Right lobe of liver (tissue), 6 donors: ENCODE measurements around the gene SLC36A4. TPM values are rescaled to one million over a fixed set of nuclear protein-coding genes. Genes with fewer than 3 reads are reported as not detected.

Experiments
- ATAC-seq, 4 donors: fragments of 200-7000 bp; cut with Tn5 transposase; one replicate each; pipeline ENCODE4 v1.9.1; 2020; ENCODE audit warnings: mild to moderate bottlenecking in 4 of 4, moderate library complexity in 4 of 4
- DNase-seq, 3 donors: peaks; one replicate each; pipeline ENCODE4 v3.0.0-alpha.2; 2020
- H3K27ac ChIP-seq, 3 donors: fragments of 200-600 bp; one replicate each; pipeline ENCODE4 v1.8.0; 2022
- H3K27me3 ChIP-seq, 2 donors: fragments of 200-600 bp; one replicate each; pipeline ENCODE4 v1.8.0; 2022
- H3K36me3 ChIP-seq, 4 donors: fragments of 200-600 bp; sonication (generic) in 1 of 4; one replicate each; pipeline versions ENCODE4 v1.5.1 to v1.8.0; 2017 to 2022; ENCODE audit warnings: control low read depth in 1 of 4
- H3K4me1 ChIP-seq, 4 donors: fragments of 200-600 bp; sonication (generic) in 1 of 4; one replicate each; pipeline versions ENCODE4 v1.5.1 to v1.8.0; 2017 to 2022; ENCODE audit warnings: control low read depth in 1 of 4
- H3K4me3 ChIP-seq, 3 donors: fragments of 200-600 bp; one replicate each; pipeline ENCODE4 v1.8.0; 2022
- H3K9me3 ChIP-seq, 4 donors: fragments of 200-600 bp; sonication (generic) in 1 of 4; one replicate each; pipeline versions ENCODE4 v1.5.1 to v1.8.0; 2017 to 2022; ENCODE audit warnings: control low read depth in 1 of 4
- POLR2A ChIP-seq: fragments of 450-650 bp; IDR thresholded peaks from one replicate; pipeline ENCODE4 v1.6.1; 2017; ENCODE audit warnings: antibody characterized with exemption, mild to moderate bottlenecking
- WGBS: methylation state at CpG from one replicate; pipeline ENCODE4 v1.1.6; 2018; ENCODE audit warnings: low coverage, low lambda C conversion rate; ENCODE audit not compliant: insufficient coverage; ENCODE audit errors: missing lambda C conversion rate; 5-methylcytosine and 5-hydroxymethylcytosine counted together
- intact Hi-C, 2 donors: fragments of 100-400 bp; cut with DNase I; formaldehyde crosslinking; loops; one replicate each; pipeline versions ENCODE4 v1.11.2 to v1.14.1; 2022
- total RNA-seq, 6 experiments: library from RNA; depleted of rRNA in 2 of 6; stranded (reverse); fragments of >200 nt in 2 of 6; fragmentation: NEBNext Ultra II Directional in 3 of 6; extraction: Animal tissue kit (Norgen Biotek cat#: 25700) in 3 of 6; gene quantifications; one replicate each; pipeline versions ENCODE4 v1.1.0 to v1.2.4, GENCODE V29; 2016 to 2023
- TF ChIP-seq, protein P1 (sequence below), 4 donors: fragments of 200-600 bp in 3 of 4; fragments of 450-650 bp in 1 of 4; IDR thresholded peaks; one replicate each; pipeline versions ENCODE4 v1.5.1 to v1.8.0; 2016 to 2022; ENCODE audit warnings: antibody characterized with exemption in 4 of 4, mild to moderate bottlenecking in 2 of 4
- donor health status: DM: no; HTN: yes; CAD: no.
- donor health status: DM: no; HTN: no; CAD: no.
- donor health status: DM: no; HTN: no; CAD: no.
- donor health status: DM: no; HTN: yes; CAD: no.
- donor health status: DM: no; HTN: yes; CAD: no.

The SLC36A4 gene
- total RNA-seq, 6 experiments from 2014 or later, result 3.2 to 10.7 (median 6.5) TPM

DNA sequence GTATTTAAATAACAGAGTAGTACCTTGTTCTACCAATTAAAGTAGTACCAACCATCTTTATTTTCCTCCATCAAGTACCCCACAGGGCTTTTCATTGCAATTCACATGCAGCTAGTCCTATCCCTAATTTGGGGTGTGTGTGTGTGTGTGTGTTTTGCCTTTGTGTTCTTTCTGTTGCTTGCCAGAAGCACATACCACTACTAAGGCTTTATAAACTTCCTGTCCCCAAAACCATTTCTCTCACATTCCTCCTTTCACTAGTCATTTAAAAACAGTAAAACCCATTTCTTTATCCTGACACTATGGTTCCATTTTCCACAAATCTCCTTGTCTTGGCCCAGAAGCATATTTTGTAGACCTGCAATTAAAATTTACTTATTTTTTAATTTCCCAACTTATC is 54.6 kb downstream of the SLC36A4 start:
- Histone ChIP-seq H3K27ac (no peak overlapping the region), H3K36me3 (no peaks in the 10 kb centered on the region), H3K4me1 (no peaks in the 10 kb centered on the region), H3K27me3 (no peaks in the 10 kb centered on the region), H3K9me3 (no peaks in the 10 kb centered on the region), H3K4me3 (no peak overlapping the region)
- intact Hi-C loops, result no loop called here
- DNase-seq (no peak), ATAC-seq (no peak)
- no peak for TF ChIP-seq POLR2A
- TF ChIP-seq, protein P1, sequence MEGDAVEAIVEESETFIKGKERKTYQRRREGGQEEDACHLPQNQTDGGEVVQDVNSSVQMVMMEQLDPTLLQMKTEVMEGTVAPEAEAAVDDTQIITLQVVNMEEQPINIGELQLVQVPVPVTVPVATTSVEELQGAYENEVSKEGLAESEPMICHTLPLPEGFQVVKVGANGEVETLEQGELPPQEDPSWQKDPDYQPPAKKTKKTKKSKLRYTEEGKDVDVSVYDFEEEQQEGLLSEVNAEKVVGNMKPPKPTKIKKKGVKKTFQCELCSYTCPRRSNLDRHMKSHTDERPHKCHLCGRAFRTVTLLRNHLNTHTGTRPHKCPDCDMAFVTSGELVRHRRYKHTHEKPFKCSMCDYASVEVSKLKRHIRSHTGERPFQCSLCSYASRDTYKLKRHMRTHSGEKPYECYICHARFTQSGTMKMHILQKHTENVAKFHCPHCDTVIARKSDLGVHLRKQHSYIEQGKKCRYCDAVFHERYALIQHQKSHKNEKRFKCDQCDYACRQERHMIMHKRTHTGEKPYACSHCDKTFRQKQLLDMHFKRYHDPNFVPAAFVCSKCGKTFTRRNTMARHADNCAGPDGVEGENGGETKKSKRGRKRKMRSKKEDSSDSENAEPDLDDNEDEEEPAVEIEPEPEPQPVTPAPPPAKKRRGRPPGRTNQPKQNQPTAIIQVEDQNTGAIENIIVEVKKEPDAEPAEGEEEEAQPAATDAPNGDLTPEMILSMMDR (IDR thresholded peaks at IDR 0.05), result no peak

DNA sequence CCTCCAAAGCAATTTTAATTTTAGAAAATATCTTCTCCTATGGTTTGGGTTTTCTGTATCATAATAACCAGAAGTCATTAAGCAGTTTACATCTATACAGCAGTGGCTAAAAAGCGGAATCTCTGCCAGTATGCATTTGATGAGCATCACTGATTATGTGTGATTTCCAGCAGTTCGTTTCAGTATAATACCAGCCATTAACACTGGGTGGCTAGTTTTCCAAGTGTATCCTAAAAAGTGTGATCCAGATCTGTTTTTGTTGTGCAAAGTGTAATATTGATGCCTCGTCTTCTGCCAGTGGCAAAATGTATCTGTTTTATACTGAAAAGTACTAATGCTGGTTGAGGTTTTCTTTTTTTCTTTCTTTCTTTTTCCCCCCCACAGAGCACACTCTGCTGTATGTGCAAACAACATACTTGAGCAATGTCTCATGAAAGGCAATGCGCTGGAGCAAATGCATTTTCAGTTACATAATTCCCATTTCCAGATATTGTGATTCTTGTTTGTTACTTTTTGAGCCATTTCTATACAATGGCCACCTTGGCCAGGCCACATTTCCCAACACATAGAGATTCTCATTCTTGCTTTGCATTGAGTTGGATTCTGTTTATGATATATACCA is 64.2 kb downstream of the SLC36A4 start:
- Histone ChIP-seq H3K27me3 (no peaks in the 10 kb centered on the region), H3K4me3 (no peak overlapping the region), H3K36me3 (no peaks in the 10 kb centered on the region), H3K4me1 (no peaks in the 10 kb centered on the region), H3K27ac (no peak overlapping the region), H3K9me3 (no peaks in the 10 kb centered on the region)
- ATAC-seq (no peak), DNase-seq (no peak)
- 89% methylated on average over 4 of the region's 4 CpGs for WGBS
- TF ChIP-seq, protein P1 (IDR thresholded peaks at IDR 0.05), result no peak
- no peak for TF ChIP-seq POLR2A
- intact Hi-C loops, result no loop called here

DNA sequence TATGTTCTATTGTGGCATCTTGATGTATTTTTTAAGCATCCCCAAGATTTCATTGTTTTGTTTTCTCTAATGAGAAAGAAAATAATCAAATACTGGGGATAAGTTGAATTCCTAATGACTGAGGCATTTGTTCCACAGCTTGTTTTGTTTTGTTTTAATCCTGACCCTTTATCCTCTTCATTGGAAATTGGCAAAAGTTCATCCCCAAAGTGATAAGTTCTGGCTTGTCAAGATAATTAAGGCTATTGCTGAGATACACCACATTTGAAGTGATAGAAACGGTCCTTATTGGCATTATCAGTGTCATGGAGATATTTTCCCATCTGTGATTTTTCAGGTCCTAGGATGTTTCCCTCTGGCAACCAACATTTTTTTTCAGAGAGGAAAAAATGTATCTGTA is 65.0 kb downstream of the SLC36A4 start:
- Histone ChIP-seq H3K36me3 (no peaks in the 10 kb centered on the region), H3K27me3 (no peaks in the 10 kb centered on the region), H3K27ac (no peak overlapping the region), H3K9me3 (no peaks in the 10 kb centered on the region), H3K4me3 (no peak overlapping the region), H3K4me1 (no peaks in the 10 kb centered on the region)
- ATAC-seq, result no peak
- DNase-seq, result no peak
- intact Hi-C loops, result no loop called here
- 77% methylated on average over 1 of the region's 1 CpG for WGBS
- TF ChIP-seq, protein P1 (IDR thresholded peaks at IDR 0.05), result no peak
- no peak for TF ChIP-seq POLR2A

DNA sequence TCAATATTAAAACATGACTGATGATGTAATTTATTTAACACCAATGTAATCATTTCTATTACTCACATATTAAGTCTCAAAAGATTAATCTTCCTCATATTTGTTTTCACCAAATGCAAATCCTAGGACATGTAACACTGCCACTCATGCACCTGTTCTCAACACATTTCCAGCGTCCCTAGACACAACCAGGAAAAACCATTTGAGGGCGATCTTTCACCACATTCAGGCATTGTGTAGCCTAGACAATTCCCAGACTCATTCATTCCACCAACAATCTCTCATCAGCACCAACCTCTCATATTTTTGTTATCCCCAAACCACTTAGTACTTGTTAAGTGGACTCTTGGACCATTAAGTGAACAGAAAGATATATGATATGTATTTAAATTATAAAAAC is 66.1 kb downstream of the SLC36A4 start:
- no peaks in the 10 kb centered on the region for H3K36me3 ChIP-seq
- H3K27me3 ChIP-seq, result no peaks in the 10 kb centered on the region
- 30% methylated on average over 2 of the region's 2 CpGs for WGBS
- intact Hi-C loops, result no loop called here
- no peak overlapping the region for H3K27ac ChIP-seq
- DNase-seq, result no peak
- no peak for ATAC-seq
- H3K9me3 ChIP-seq, result no peaks in the 10 kb centered on the region
- H3K4me3 ChIP-seq, result no peak overlapping the region
- H3K4me1 ChIP-seq, result no peaks in the 10 kb centered on the region
- TF ChIP-seq, protein P1 (IDR thresholded peaks at IDR 0.05), result no peak

DNA sequence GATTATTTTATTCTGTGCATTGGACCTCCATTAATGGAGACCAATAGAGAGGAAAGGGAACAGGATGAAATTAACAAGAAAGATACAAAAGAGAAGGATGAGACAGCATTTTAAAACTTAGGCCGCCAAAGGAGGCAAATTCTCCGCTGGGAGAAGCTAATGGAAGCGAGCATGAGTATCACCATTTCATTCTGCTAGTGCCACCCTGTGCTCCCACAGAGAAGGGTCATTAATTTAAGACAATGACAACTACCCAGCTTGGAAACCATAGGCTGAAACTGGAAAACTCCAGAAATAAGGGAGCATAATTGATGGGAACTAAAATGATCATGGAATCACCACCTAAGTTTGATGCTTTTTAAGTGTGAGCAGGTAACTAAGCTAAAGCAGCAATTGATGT is 69.2 kb downstream of the SLC36A4 start:
- no peak overlapping the region for H3K4me3 ChIP-seq
- DNase-seq (no peak), ATAC-seq (no peak)
- no peak for TF ChIP-seq POLR2A
- TF ChIP-seq, protein P1 (IDR thresholded peaks at IDR 0.05), result no peak
- H3K27me3 ChIP-seq, result no peaks in the 10 kb centered on the region
- no peaks in the 10 kb centered on the region for H3K36me3 ChIP-seq
- no peaks in the 10 kb centered on the region for H3K9me3 ChIP-seq
- H3K27ac ChIP-seq, result no peak overlapping the region
- no peaks in the 10 kb centered on the region for H3K4me1 ChIP-seq
- intact Hi-C loops, result no loop called here
- WGBS, result 89% methylated on average over 3 of the region's 3 CpGs
